Stimulated activated CD8-positive, alpha-beta memory T cell treated with anti-CD3 and anti-CD28 coated beads, Interleukin-4, amount 100 ng/mL, for 4 hours (primary cell): ENCODE data around the gene DGKH.
"Not testable (repeated sequence)": the region's sequence is repeated elsewhere in the genome, so short reads cannot be mapped to it uniquely, and the experiment has no call there.

Experiments
- DNase-seq, 2 donors: peaks; one replicate each; pipeline ENCODE4 v3.0.0-alpha.2; 2020; ENCODE audit warnings: low read depth in 2 of 2, low spot score in 1 of 2

Gene DGKH

DNA sequence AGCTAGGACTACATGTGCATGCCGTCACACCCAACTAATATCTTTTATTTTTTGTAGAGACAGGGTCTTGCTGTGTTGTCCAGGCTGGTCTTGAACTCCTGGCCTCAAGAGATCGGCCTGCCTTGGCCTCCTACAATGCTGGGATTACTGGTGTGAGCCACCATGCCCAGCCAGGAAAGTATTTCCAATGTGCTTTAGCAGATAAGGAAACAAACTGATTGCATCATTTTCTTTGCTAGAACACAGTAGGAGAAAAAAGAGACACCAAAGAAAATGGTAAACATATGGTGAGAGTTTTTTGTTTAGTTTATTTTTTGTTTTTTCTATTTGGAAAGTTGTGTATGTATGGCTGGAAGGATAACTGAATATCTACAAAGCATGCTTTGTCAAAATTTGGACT lies 176.6 kb downstream of the DGKH start:
- DNase-seq, result no peak

DNA sequence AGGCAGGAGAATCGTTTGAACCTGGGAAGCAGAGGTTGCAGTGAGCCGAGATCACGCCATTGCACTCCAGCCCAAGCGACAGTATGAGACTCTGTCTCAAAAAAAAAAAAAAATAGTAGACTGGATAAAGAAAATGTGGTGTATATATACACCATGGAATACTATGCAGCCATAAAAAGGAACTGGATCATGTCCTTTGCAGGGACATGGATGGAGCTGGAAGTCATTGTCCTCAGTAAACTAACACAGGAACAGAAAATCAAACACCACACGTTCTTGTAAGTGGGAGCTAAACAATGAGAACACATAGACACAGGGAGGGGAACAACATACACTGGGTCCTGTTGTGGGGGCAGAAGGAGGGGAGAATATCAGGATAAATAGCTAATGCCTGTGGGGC lies 178.3 kb downstream of the DGKH start:
- DNase-seq, result not testable (repeated sequence)

DNA sequence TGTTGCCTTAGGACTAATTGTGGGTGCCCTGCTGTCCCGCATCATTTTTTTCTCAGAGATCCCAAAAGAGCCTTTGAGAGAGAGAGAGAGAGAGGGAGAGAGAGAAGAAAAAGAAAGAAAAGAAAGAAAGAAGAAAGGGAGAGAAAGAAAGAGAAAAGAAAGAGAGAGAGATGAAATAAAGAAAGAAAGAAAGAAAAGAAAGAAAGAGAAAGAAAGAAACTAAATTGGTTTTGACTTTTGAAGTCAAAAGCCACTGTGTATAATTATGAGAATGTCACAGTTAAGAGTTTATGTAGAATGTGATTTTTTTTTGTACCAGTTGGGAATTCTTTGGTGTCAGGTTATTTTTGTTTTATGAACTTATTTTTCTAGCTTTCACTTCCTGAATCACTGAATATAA lies 180.1 kb downstream of the DGKH start:
- no peak for DNase-seq

DNA sequence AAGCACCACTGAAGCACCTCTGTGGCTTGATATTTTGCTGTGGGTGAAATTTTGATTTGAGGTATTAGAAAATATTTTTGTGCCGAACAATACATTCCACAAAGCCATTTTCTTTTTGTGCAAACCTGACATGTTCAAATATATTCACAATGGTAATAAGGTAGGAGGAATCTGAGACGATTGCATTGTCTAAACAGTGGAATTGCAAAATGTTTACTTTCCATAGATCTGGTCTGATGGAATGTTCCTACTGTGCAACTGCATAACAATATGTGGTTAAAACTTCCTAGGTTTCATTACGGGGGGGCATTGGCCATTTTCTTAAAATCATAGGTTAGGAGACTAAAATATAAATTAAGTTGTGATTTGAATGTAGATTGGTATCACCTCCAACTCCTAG lies 180.8 kb downstream of the DGKH start:
- DNase-seq, result no peak

DNA sequence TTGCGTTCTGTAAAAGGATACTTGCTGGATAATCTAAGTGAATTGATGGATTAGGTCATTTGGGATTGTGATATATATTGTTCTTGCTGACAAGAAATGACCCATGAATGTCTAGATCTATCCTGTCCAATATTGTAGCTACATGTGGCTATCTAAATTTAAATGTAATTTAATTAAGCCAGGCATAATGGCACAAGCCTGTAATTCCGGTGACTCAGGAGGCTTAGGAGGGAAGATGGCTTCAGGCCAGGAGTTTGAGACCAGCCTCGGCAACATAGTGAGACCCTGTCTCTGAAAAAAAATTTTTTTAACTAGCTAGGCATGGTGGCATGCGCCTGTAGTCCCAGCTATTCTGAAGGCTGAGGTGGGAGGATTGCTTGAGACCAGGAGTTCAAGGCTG lies 184.2 kb downstream of the DGKH start:
- DNase-seq, result no peak

DNA sequence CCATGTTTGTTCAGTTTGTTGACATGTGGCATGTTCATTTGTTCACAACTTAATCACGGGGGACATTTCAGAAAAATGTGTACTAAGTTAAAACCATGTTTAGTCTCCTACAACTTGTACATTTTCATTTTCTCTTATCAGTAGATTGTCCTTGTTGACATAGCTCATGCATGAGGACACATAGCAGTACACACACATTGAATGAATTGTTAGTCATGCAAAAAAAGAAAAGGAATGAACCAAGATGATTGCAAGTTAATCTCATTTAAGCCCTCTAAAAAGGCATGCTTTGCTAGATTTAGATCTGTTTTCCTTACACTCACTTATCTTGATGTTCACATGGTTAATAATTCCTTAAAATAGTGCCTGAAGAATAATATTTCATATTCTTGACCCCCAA lies 185.3 kb downstream of the DGKH start:
- DNase-seq, result no peak

DNA sequence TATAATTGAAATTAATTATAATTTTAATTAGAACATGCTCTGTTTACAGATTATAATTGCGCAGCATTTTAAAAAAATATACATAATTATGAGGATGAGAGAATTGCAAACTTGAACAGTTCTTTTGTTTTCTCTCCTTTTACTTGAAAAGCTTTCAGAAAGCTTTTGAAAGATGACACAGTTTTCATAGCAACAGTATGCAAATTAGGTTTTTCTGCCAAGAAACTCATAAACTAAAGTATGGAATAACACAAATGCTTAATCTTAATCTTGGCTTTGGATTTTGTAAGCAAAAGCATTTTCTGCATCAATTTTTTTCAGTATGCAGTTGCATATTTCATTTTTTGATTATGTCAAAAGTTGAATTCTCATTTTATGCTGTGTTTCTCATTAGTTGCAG lies 190.7 kb downstream of the DGKH start:
- DNase-seq, result no peak

DNA sequence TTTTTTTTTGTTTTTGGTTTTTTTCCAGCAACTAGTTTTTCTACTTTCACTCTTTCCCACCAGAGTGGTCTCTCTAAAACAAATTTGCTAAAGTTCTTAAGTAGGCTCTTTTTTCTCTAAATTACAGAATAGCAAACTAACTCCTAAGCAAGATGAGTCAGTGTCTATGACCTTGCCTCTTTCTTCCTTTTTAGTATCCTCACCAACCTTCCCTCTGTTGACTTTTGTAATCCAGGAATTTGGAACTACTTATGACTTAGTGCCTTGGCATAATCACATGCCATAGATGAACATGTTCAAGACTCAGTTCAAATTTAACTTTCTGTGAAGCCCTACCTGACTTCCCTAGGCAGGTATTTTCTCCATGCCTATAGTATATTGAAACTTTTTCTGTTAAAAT lies 191.2 kb downstream of the DGKH start:
- DNase-seq, result no peak

DNA sequence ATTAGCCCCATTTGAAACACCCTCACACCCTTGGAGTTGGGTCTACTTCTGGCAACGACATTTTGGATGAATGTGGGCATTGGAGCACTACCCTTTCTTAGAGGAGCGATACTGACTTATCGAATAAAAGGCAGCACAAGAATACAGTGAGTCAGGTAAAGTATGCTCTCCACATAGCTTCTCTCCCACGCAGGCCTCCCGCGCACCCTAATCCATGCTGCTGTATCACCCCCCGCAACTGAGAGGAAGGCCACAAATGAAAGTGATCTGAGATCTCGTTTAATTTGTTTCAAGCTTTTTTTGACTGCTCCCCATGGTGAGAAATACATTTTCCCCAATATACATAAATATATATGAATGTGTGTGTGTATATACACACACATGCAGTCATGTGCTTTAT lies 198.1 kb downstream of the DGKH start:
- DNase-seq, result no peak

DNA sequence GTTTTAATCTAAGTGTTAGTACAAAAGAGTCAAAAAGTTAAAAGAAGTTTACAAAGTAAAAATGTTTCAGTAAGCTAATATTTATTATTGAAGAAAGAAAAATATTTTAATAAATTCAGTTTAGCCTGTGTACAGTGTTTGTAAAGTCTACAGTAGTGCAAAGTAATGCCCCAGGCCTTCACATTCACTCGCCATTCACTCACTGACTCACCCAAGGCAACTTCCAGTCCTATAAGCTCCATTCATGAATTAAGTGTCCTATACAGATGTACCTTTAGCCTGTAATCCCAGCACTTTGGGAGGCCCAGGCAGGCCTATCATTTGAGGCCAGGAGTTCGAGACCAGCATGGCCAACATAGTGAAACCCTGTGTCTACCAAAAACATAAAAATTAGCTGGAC lies 199.4 kb downstream of the DGKH start:
- no peak for DNase-seq

DNA sequence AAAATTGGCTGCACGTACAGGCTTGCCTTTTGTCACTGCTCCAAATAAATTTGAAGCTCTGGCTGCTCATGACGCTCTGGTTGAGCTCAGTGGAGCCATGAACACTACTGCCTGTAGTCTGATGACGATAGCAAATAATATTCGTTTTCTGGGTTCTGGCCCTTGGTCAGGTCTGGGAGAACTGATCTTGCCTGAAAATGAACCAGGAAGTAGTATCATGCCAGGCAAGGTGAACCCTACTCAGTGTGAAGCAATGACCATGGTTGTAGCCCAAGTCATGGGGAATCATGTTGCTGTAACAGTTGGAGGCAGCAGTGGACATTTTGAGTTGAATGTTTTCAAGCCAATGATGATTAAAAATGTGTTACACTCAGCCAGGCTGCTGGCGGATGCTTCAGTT lies 207.4 kb downstream of the DGKH start:
- no peak for DNase-seq

DNA sequence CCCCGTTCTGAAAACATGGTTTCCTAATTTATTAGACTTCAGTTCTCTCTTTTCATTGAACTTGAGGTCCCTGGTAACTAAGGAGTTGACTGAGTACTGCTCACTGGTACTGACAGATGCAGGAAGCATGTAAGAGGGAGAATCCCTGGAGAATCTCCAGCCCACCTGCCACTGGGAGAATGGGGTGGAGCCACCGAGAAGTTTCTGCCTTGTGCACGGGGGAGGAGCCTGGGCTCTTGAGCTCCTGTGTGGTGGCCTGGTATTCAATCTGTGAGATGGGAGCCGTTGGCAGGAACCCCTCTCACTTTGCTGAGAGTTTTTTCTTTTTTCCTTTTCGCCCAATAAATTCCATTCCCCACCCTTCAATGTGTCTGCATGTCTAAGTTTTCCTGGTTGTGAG lies 210.3 kb downstream of the DGKH start:
- no peak for DNase-seq

DNA sequence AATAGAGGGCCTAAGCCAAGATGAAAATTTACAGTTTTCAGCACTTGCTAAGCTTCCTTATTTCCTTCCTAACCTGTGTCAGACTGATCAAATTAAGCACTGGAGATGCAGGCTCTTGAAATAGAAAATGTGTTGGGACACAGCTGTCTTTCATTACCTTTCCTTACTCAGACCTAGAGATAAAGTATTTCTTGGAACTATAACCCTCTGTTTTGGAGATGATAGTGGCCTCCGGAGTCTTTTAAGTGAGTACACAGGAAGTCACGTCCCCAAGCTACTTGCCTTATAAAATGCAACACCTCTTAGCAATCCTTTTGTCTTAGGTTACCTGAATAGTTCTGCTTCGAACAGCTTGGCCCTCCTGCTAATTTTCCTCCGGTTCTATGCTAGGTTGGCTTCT lies 211.1 kb downstream of the DGKH start:
- DNase-seq, result no peak

DNA sequence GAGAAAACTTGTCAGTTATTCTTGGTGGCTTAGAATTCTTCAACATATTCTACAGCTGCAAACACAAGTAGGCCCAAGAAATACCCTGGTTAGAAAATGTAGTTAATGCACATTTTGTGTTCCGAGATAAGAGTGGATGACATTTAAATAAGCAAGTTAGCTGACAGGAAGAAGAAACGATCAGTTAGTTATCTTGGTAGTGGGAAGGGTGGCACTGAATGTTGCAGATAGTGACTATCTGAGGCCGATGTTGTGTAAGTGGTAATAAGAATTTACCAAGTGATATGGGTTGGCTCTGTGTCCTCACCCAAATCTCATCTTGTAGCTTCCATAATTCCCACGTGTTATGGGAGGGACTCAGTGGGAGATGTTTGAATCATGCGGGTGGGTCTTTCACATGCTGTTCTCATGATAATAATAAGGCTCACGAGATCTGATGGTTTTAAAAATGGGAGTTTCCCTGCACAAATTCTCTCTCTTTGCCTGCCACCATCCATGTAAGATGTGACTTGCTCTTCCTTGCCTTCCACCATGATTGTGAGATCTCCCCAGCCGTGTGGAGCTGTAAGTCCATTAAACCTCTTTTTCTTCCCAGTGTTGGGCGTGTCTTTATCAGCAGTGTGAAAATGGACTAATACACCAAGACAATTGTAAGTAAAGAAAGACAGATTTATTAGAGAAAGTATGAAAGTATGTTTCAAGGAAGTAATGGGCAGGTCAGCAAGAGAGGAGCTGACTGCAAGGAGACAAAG lies 212.6 kb downstream of the DGKH start:
- DNase-seq, result no peak

DNA sequence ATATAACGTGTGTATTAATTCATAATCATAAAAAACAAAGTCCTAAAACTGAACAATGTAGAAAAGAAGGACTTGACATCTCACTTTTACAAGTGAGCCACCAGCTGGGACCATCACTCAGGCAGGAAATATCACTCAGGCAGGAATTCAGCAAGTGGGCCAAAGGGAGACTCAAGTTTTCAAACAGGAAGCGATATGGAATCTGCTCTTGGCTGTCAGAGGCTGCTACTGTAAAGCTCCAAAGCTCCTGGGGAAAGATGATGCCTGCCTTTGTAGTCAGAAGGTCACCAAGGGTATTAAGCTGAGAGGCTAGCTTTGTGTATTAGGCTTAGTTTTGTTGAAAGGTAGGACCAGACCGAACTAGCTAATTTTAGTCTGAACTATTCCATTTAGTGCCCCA lies 218.0 kb downstream of the DGKH start:
- no peak for DNase-seq

DNA sequence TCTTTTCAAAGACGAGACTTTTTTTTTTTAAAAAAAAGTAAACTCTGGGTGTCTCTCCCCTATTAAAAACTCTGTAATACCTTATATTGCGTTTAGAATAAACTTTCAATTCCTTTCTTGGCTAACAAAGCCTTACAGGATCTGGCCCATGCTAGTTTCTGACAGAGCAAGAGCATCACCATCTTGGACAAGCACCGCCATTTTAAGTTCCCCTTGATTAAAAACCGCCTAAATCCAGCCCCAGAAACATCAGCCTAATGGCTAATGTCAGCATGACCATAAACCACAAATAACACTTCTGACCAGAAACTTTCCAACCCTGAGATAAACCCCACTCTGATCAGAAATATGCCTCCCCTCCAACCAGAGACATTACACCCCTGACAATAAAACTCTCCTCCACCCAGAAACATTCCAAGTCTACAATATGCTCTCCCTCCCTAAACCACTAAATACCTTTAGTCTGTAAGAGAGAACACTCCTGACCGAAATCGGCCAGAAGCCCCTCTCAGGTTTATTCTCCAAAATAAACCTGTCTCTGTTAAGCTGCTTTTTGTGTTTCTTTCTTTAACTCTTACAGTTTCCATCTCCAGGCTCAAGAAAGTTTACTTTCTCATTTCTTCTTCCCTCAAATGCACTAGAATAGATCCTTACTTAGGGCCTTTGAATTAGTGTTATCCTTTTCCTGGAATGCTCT lies 221.9 kb downstream of the DGKH start:
- DNase-seq, result no peak

DNA sequence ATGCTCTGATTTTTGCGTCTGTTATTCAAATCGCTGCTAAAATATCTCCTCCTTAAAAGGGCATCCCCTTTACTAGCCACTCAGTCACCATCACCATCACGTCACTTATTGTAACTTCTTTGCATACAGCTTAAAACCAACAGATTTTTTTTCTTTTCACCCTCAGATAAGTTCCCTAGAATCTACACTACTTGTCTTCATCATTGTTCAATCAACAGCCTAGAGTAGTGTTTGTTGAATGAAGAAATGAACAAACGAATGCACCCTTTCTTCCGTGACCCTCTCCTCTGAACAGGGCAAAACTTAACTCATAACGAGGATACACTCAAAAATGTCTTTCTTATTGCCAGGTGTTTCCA lies 222.4 kb downstream of the DGKH start:
- DNase-seq, result no peak

DNA sequence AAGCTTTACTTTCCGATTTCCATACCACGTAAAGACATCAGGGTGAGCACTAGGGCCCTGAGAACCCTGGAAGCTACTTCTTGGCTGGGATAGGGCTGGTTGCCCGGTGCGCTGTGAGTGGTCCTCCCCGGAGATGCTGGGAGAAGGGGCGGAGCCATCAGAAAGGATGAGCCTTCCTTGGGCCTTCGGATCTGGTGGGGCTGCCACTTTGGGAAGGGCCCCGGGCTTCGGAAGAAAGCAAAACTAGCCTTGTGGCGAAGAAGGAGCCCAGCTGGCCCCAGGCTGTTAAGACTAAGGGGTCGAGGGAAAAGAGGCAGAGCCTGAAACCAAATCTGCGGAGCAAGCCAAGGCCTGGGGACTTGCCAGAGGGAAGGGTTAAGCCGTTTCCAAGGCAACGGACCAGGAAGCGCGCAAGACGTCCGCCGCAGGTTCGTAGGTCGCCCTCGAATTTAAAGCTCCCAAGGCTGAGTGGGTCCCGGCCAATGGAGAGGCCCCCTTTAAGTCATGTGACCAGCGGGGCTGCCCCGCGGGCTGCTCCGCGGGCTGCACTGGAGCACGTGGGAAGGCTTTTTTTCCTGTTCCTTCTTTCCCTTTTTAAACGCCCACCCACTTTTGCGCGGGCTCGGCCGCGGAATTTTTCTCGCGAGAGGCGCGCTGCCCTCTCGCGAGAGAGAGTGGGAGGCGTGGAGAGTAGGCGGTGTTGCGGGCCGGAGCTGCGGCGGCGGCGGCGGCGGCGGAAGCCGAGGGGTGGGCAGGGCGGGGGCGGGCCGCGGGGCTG lies 223.1 kb downstream of the DGKH start:
- peak; percentile 82 to 91 for DNase-seq

DNA sequence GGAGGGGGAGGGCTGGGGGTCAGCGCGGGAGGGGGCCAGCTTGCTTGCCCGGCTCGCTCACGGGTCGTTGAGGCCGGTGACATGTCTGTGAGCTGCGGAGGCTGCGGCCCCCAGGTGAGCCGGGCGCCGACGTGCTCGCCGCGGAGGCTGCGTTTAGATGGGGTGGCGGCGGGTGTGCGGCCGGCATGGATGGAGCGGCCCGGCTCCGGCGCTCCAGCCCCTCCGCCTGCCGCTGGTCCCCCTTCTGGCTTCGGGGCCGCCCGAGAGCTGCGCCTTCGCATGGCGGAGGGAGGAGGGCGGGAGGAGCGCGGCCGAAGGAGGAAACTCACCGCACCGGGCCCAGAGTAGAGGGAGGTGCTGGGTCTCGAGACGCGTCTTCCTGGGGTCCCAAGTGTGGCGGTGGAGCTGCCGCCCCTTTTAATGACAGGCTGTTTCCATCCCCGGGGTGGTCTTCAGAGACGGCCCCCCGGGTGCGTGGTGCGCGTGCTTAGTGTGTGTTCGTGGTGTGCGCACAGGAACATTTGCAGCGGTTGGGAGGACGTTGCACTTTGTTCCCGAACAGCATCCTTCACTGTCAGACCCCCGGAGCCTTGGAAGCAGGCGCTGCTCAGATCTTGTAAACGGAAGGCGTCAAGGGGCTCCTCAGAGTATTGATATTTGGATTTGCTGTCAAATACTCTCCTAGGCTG lies 223.8 kb downstream of the DGKH start, which contains the start of gene AKAP11:
Gene AKAP11 (plus strand): TSS at position 38 of the 689 bp plus-strand sequence. CDS start 14,197 bp downstream, outside the sequence.
- peak; percentile 13 to 19 for DNase-seq

DNA sequence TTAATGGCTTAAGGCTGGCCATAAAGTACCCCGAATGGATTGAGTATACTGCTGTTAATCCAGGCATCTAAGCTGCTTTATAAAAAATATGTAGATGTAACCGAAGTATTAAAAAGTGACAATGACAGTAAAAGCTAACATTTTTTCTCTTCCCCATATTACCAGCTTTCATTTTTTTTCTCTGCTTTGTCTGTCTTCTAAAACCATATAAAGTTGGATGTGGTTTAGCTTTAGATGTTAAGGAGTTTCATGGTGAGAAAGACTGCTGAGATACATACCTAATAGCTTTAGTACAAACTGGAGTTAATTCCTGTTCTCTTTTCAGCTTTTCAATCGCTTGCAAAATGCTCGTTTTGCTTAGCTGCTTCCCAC lies 224.3 kb downstream of the DGKH start:
- DNase-seq, result no peak

DNA sequence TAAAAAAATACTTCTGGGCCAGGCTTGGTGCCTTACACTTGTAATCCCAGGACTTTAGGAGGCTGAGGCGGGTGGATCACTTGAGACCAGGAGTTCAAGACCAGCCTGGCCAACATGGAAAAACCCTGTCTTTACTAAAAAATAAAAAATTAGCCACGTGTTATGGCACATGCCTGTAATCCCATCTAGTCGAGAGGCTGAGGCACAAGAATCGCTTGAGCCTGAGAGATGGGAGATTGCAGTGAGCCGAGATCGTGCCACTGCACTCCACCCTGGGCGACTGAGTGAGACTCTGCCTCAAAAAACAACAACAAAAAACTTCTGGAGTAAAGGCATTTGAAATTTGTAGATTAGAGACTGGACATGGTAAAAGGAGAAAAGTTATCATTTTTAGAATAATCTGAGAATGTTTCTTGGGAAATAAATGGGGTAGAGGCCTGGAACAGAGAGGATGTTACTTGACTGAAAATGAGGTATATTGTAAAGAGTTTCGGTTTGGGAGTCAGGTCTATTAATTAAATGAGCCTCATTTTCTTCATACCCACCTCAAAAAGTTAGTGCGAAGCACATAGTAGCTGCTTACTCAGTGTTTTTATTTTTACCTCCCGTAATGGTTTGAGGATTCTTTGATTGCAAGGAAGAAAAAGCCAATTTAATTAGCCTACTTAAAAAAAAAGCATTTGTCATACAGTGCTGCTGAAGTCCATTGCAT lies 226.1 kb downstream of the DGKH start:
- DNase-seq, result no peak
